DLD1 (cell line): ENCODE measurements around the gene KLHDC4.
"Not testable (repeated sequence)": the region's sequence is repeated elsewhere in the genome, so short reads cannot be mapped to it uniquely, and the experiment has no call there.

Source experiments
- in situ Hi-C: cut with HindIII; loops from 2 replicates; pipeline ENCODE4 v1.10.0; 2017; ENCODE audit warnings: low sequenced_read_pairs

Gene KLHDC4

DNA sequence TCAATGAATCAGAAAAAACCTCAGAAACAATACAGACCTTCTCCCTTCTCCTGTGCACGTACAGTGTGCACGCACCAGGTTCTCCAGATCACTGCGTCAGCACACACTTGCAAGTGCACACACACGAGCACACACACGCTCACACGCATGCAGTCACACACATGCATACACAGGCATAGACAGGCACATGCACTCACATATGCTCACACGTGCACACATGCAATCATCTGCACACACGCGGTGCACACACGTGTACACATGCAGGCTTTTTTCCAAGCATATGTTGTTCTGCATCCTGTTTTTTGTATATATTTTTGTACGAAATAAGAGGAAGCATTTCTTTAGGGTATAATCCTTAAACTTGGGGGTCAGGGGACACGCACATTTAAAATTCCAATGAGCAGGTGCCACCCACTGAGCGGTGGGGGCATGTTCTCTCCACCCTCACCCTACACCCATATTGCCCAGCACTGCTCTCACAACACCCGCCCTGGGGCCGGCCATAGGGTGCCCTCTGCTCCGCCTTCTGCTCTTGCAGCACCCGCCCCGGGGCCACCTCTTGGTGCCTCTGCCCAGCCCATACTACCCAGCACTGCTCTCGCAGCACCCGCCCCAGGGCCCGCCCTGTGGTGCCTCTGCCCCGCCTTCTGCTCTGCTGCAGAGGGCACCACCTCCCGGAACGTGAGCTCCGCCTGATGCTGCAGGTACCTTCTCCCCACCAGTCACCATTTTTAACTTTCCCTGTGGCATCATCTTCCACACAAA lies 20.9 kb downstream of the KLHDC4 start:
- in situ Hi-C loops = no loop called here

DNA sequence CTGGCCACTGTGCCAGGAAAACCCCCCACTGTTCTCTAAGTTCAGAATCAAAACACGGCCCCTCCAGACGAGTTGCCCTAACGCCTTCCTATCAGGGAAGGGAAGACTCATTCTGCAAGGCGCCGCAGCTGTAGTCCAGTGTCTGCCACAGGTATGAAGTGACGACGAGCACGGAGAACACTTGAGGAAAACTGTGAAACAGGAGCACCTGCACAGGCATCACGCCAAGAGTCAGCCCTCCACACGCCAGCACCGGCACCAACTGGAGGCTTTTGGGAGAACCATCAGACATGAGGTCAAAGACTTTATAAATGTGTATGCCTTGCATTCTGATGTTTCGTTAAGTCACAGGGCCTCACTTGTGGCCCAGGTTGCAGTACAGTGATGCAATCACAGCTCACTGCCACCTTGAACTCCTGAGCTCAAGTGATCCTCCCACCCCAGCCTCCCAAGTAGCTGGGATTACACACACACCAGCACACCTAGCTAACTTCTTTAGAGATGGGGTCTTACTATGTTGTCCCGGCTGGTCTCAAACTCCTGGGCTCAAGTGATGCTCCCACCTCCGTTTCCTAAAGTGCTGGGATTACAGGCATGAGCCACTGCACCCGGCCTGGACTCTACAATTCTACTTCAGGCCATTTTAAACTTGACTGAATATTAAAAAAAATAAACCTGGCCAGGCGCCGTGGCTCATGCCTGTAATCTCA lies 22.9 kb downstream of the KLHDC4 start:
- in situ Hi-C loops = no loop called here

DNA sequence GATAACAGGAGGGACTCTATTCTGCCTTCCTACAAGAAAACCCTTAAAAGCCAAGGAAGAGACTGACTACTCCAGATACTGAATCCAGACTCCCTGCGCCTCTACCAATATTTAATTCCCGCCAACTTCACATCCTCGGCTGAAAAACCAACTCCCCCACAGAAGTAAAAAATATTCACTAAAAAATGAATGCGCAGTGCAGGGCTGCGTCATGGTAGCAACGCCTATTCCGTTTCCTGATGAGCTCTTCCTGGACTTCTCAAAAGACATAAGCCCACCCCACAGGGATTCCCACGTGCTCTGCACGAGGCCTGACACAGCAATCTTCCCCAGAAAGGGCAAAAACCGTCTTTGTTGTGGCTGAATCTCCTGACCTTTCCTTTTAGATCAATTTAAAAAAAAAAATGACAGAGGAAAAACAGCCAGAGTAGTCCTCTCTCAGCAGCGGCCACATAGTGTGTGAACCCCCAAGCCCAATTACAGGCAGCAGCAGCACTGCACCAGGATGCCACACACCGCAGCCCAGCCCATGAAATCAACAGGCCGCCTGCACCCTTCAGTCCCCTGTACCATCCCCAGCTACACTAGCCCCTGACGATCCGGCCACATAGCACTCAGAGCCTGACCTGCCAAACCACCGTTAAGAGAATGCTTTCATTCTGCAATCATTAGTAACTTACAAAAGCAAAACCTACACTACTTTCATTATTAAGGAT lies 23.9 kb downstream of the KLHDC4 start:
- in situ Hi-C loops = no loop called here

DNA sequence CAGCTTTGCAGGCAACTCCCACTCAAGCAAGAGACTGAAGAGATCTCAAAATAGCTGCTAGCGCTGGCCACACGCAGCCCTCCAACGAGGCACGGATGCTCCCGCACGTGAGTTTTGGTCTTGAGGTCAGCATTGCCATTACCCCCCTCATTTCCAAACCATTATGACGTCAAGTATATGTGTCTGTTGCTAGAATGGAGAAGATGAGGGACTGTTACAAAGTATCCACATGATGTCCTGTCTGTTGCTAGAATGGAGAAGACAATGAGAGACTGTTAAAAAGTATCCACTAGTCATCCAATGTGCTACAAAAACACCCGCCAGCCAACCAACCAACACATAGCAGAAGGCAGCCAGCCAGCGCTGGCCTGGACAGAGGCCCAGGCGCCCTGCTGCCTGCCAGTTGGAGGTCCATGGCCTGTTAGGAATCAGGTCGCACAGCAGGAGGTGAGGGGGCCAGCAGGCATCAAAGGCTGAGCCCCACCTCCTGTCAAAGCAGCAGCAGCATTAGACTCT lies 24.8 kb downstream of the KLHDC4 start:
- in situ Hi-C loops = no loop called here

DNA sequence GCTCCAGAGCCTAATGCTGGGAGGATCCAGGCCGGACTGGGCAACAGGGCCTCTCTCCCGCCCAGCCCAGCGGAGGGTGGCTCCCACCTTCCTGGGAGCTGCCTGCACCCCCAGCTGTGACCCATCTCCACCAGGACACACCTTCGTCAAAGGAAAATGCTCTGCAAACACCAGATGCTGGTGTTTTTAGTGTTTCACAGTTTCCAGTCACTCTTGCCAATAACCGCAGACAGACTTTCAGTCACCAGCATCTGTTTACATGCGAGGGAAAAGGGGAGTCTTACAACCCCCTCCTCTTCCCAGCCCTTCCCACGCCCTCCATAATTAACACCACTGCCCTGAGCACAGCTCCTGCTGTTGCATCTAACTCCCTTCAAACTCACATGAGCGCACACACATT lies 25.3 kb downstream of the KLHDC4 start:
- in situ Hi-C loops = no loop called here

DNA sequence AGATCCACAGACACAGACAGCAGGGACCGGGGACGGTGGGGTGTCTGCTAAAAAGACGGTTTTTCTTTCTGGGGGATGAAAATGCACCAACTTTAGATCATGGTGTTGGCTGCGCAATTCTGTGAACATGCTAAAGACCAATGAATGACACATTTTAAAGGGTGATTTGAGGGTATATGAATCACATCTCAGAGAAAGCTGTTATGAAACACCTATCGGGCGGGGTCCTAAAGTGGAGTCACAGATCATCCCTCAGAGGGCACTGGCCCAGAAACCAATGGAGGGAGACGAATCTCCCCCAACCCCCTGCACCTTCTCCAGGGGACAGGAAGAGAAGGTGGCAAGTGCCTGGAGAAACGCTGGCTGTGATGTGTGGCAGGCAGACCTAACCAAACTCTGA lies 26.0 kb downstream of the KLHDC4 start:
- in situ Hi-C loops = no loop called here

DNA sequence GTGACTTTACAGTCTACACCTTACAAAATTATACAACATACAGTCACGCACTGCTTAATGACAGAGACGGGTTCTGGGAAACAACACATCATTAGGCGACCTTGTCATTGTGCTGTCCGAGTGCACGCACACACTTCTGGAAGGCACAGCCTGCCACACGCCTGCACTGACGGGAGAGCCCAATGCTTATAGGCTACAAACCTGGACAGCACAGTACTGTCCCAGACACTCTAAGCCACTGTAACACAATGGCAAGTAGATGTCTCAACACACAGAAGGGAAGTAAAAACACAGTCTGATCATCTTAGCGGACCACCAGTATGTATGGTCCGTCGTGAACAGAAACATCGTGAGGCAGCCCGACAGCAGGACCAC lies 29.8 kb downstream of the KLHDC4 start:
- in situ Hi-C loops = no loop called here

DNA sequence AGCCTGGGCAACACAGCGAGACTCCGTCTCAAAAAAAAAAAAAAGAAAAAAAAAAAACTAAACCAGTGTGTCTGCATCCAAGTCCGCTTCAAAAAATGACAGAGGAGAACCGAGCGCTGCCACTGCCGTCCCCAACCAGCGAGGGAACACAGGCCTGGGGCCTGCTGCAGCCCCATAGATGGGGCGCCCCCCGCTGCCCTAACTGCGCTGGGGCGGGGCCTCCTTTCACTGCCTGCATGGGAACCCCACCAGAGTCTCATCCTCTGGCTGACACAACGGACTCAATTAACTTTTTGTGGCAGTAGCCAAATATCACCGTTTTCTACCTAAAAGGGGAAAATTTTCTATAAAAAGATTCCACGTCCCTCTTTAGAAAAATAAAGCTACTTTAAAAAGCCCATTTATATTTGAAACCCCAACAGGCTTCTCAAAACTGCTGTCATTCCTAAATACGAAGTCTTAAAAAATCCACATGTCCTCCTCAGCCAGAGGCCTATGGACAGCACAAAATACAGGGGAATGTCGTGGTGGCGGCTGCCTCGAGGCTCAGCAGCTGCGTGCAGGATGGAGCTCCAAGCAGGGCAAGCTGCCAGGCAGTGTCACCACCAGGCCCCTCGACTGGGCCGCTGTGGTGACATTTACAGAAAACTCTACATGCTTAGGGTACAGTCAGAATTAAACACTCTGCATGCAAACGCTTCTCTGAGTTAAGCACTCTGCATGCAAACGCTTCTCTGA lies 30.3 kb downstream of the KLHDC4 start:
- in situ Hi-C loops = no loop called here

DNA sequence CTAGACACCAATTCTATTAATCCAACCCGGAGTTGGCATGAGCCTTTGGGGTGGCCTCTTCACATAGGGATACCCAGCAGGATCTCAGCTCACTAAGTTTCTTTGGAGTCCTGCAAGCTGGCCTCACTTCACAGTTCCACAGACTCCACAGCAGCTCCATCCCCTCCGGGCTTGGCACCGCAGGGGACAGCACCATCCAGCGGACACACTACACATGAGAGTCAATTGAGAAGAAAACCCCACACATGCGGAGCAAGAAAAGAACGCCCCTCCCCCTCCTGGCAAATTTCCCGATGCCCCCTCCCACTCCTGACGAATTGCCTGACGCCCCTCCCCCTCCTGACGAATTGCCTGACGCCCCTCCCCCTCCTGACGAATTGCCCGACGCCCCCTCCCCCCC lies 31.1 kb downstream of the KLHDC4 start:
- in situ Hi-C loops = no loop called here

DNA sequence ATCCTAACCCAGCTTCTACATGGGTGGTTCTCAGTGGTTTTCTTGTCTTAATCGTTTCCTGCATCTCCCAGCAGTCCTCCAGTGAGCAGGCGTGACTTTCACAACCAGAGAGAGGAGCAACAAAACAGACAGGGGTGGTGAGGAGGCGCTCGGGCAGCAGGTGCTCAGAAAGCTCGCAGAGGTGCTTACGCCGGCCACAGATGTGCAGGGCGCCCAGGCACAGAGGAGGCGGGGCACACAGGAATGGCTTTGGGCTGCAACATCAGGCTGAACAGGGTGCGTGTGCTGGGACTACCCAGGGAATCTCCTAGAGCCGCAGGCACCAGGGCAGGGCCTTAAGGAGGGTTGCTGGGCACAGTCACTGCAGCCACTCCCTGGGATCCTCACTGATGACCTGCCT lies 32.6 kb downstream of the KLHDC4 start:
- in situ Hi-C loops = no loop called here

DNA sequence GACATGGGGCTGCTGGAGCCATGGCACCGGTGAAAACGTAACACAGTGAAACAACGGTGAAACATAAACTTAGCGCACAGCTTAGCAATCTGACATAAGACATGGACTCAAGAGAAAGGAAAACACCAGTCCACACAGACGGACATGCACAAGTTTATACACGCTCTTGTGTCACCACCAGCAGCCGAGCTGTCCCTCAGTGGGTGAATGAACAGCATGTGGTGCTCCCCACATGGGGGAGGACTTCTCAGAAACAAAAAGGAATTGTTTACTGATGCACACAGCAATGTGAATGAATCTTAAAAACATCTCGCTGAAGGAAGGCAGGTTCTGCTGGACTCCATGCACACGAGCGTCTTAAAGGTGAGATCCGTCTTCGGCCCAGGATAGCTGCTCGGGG lies 34.2 kb downstream of the KLHDC4 start:
- in situ Hi-C loops = no loop called here

DNA sequence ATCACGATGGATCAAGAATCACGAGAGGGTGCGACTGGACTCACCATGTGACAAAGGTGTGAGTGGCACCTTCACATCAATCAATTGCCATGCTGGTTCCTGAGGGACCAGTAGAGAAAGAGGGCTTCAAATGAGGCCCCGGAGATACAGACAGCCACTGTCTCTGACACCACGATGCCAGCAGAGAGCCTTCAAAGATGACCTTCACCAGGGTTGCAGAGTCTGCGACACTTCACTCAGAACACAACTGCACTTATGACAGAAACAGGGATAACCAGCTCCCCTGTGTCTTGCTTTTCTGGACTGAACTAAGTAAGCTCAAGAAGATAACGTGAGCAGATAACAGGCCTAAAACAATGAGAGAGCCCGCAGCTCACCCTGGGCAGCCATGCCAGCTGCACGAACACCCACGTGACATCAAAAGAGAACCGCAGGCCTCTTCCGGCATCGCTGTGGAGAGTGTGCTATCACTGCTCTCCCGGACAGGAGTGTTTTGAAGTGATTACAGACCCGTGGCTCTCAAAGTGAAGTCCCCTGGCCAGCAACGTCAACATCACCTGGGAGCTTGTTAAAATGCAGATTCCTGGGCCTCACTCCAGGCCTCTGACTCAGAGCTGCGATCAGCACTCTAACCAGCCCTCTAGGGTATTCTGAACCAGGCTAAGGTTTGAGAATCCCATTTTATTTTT lies 36.4 kb downstream of the KLHDC4 start:
- in situ Hi-C loops = no loop called here

DNA sequence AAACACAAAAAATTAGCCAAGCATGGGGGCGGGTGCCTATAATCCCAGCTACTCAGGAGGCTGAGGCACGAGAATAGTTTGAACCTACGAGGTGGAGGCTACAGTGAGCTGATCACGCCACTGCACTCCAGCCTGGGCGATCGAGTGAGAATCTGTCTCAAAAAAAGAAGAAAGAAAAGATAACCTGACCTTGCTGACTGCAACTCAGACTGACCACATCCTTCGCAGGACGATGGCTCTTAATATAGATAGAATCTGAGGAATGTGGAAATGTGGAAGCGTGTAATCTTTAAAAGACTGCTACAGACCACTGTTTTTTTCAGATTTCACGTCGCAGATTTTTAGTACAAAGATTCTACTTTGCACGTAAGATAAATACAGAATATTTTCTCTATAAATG lies 37.8 kb downstream of the KLHDC4 start:
- in situ Hi-C loops = no loop called here

DNA sequence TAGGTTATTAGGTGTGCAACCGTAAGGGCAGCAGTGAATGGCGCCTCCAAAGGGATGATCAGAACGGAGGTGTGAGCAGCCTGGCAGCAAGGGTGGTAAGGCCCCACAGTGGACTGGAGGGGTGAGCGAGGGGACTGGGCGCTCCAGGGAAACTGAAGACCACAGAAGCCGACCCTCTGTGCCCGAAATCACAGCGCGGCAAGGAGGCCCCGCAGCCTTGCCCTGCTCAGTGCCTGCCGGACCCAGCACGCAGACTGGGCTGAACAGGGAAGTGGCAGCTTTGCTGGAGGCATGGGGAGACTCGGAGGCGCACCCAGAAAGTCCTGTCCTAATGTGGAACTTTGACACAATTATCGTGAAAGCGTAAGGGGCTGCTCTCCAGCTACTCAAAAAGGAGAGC lies 38.4 kb downstream of the KLHDC4 start:
- in situ Hi-C loops = no loop called here

DNA sequence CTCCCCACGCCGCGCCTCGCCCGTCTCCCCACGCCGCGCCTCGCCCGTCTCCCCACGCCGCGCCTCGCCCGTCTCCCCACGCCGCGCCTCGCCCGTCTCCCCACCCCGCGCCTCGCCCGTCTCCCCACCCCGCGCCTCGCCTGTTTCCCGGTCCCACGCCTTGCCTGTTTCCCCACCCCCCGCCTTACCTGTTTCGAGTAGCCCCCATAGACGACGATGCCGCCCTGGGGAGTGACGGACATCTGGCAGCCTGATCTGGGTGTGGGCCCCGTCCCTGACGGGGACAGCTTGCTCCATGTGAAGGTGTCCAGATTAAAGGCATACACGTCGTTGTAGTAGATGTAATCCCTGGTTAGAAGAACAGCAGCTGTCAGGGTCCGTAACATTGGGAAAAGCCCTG lies 39.2 kb downstream of the KLHDC4 start:
- in situ Hi-C loops = not testable (repeated sequence)

DNA sequence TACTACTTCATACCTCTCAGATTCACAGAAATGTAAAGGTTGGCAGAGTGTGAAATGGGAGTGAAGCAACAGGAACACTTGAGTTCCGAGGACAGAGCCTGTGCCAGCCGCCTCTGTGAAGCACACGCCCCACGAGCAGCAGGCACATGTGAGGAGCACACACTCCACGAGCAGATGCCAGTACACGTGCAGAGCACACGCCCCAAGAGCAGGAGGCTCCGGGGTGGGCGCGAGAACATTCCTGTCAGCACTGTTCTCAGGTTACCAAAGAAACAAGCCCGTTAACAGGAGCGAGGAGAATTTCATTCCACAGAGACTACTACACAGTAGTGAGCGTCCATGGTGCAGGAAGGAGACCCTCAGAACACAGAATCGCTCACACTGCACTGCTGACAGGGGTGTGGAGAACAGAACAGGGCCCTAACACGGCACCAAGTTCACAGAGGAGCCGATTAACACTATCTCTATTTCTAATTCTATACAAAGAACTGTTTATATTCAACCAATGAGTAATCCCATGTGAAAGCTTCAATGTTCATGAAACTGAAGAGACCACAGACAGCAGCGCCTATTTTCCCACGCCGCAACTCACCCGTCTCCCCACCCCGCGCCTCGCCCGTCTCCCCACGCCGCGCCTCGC lies 40.1 kb downstream of the KLHDC4 start:
- in situ Hi-C loops = no loop called here

DNA sequence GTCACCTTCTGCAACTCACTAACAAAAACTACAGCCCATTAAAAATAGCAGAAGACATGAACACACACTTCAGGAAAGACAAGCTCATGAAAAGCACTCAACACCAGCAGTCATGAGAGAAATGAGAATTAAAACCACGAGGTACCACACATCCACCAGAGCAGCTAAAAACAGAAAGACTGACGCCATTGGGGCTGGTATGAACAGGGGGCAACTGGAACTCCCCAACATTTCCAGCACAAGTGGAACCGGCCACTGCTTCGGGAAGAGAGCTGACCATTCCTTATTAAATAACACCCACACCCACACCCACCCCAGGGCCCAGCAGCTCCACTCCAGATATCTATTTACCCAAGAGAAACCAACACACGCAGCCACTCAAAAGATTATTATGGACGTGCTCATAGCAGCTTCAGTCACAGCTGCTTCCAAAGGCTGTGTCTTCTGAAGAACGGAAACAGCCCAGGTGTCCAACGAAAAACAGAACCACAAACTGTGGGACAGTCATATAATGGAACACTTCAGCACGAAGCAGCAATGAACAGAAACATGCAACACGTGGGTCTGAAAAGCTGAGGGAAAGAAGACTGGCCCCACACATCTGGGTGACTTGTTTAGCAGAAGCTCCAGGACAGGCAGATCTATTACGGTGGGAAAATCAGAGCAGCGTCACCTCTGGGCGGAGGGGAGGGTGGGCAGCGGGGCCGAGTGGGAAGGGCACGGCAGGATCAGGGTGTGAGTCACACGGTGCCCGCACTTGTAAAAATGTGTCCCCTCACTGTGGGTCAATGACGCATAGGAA lies 41.1 kb downstream of the KLHDC4 start:
- in situ Hi-C loops = no loop called here

DNA sequence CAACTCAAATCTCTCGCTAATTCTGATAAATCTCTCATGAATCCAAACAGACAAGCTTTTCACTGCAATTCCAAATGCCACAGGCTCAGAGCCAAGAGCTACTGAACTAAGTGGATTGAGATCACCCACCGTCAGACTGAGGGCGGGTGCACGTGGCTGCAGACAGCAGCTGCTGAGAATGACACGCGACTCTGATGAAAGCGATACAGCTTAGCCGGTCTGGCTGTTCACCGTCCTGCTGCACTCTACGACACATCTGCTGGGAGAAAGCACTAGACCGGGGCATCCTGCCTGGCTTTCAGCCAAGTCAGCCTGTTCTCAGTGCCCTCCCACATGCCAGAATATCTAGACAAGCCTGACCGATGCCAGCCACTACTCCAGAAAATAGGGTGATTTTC lies 42.6 kb downstream of the KLHDC4 start:
- in situ Hi-C loops = no loop called here

DNA sequence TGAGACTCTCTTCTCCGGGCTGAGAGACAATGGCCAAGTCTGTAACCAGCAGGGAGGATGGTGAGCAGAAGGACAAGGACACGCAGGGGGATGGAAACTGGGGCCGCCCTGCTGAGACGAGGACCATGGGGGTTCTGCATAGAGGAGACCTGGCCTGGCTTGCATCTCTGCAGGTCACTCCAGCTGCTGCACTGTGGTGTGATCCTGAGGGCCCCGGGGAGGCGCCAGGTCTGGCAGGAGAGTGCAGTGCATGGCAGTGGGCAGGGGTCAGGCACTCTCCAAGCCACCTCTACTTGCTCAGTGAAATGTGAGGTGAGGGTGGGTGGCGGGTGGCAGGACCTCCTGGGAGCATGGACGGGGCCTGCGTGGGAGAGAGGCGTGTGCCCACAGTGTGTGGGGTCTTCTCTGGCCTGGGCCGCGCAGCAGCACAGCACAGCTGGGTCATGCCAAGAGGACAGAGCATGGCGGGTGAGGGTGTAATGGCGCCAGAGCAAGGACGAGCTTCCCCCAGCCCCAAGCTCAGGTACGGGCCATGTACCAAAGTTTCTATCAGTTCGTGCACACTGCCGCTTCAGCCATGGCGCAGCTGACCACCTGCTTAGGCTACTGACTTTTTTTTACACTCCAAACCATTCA lies 43.1 kb downstream of the KLHDC4 start:
- in situ Hi-C loops = no loop called here
